IPS DF 6.9 (cell line): ENCODE data around the gene RASAL2.
"Not testable (repeated sequence)": the region's sequence is repeated elsewhere in the genome, so short reads cannot be mapped to it uniquely, and the experiment has no call there.

Experiments used
- DNase-seq: peaks from one replicate; pipeline ENCODE4 v3.0.0-alpha.2; 2013; ENCODE audit warnings: low read depth, low spot score
- H3K27ac ChIP-seq: one replicate; pipeline ENCODE4 v1.5.1; 2013; ENCODE audit warnings: low read length, control low read depth
- H3K27me3 ChIP-seq: 2 replicates; pipeline ENCODE4 v1.6.1; 2013; ENCODE audit warnings: mild to moderate bottlenecking, low read length; ENCODE audit not compliant: control insufficient read depth, insufficient read depth
- H3K36me3 ChIP-seq: 2 replicates; pipeline ENCODE4 v1.6.1; 2013; ENCODE audit warnings: low read length; ENCODE audit not compliant: control insufficient read depth, insufficient read depth
- H3K4me1 ChIP-seq: 2 replicates; pipeline ENCODE4 v1.6.1; 2013; ENCODE audit warnings: low read length; ENCODE audit not compliant: control insufficient read depth, insufficient read depth
- H3K4me3 ChIP-seq: 2 replicates; pipeline ENCODE4 v1.5.1; 2013; ENCODE audit warnings: mild to moderate bottlenecking, low read length
- H3K9me3 ChIP-seq: 2 replicates; pipeline ENCODE4 v1.6.1; 2013; ENCODE audit warnings: low read length, inconsistent platforms; ENCODE audit not compliant: control insufficient read depth, insufficient read depth
- WGBS: extraction: QIAGEN DNeasy Blood & Tissue Kit; methylation state at CpG from one replicate; pipeline ENCODE4 v1.1.7; 2013; ENCODE audit warnings: mixed read lengths, missing lambda C conversion rate; ENCODE audit not compliant: insufficient read length, insufficient coverage; 5-methylcytosine and 5-hydroxymethylcytosine counted together

The RASAL2 gene

GRCh38 chr1:178189814-178190213, 95.9 kb downstream of the RASAL2 start:
- no peaks in the 10 kb centered on the region for H3K9me3 ChIP-seq
- H3K27ac ChIP-seq = no peak overlapping the region
- H3K27me3 ChIP-seq = no peaks in the 10 kb centered on the region
- WGBS = no CpG with 5 or more reads among the region's 3 CpGs
- no peaks in the 10 kb centered on the region for H3K4me1 ChIP-seq
- no peak overlapping the region for H3K4me3 ChIP-seq
- DNase-seq = peak; percentile 52
- H3K36me3 ChIP-seq = no peaks in the 10 kb centered on the region

DNA sequence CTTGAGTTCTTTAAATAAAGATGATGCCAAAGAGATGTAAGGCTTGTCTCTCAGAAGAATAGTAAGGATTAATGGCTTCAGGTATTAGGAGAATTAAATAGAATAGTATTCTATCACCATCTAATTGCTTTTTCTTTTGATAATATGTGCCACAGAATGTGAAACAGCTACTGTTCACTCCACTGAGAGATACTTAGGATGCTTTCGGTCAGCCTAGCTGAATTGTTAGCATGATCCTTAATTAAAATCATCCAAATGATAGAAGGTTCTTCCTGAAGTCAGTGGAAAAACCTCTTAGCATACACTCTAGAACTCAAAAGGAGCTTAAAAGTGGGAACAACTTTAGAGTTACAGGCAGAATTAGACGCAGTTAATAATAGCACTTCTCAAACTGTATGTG, 97.0 kb downstream of the RASAL2 start:
- Histone ChIP-seq H3K36me3 (no peaks in the 10 kb centered on the region), H3K4me3 (no peak overlapping the region), H3K9me3 (no peaks in the 10 kb centered on the region), H3K27ac (no peak overlapping the region), H3K4me1 (no peaks in the 10 kb centered on the region), H3K27me3 (no peaks in the 10 kb centered on the region)
- no CpG with 5 or more reads among the region's 2 CpGs for WGBS
- no peak for DNase-seq

GRCh38 chr1:178192686-178193085, 98.8 kb downstream of the RASAL2 start:
- Histone ChIP-seq H3K4me1 (no peaks in the 10 kb centered on the region), H3K27me3 (no peaks in the 10 kb centered on the region), H3K36me3 (no peaks in the 10 kb centered on the region), H3K9me3 (no peaks in the 10 kb centered on the region), H3K27ac (no peak overlapping the region), H3K4me3 (no peak overlapping the region)
- DNase-seq = no peak
- WGBS = no CpG with 5 or more reads among the region's 3 CpGs

- Histone ChIP-seq H3K4me3 (no peak overlapping the region), H3K4me1 (no peaks in the 10 kb centered on the region), H3K36me3 (no peaks in the 10 kb centered on the region), H3K9me3 (peaks cover 3% of the 10 kb centered on the region), H3K27ac (no peak overlapping the region), H3K27me3 (no peaks in the 10 kb centered on the region)
- no peak for DNase-seq
- WGBS = no CpG with 5 or more reads among the region's 1 CpG
These were observed 102.7 kb downstream of the RASAL2 start for GRCh38 chr1:178196631-178197030.

GRCh38 chr1:178202095-178202494, 108.2 kb downstream of the RASAL2 start:
- DNase-seq, H3K4me3 ChIP-seq, H3K27me3 ChIP-seq, H3K36me3 ChIP-seq, H3K9me3 ChIP-seq, H3K27ac ChIP-seq, H3K4me1 ChIP-seq: not testable (repeated sequence)
- no CpG with 5 or more reads among the region's 4 CpGs for WGBS

DNA sequence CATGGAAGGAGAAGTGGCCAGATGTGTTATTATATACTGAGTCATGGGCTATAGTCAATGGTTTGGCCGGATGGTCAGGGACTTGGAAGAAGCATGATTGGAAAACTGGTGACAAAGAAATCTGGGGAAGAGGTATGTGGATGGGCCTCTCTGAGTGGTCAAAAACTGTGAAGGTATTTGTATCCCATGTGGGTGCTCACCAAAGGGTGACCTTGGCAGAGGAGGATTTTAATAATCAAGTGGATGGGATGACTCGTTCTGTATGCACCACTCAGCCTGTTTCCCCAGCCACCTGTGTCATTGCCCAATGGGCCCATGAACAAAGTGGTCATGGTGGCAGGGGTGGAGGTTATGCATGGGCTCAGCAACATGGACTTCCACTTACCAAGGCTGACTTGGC, 108.6 kb downstream of the RASAL2 start:
- not testable (repeated sequence) for H3K4me1 ChIP-seq, H3K36me3 ChIP-seq, H3K4me3 ChIP-seq, H3K27me3 ChIP-seq, H3K27ac ChIP-seq, H3K9me3 ChIP-seq, DNase-seq
- no CpG with 5 or more reads among the region's 2 CpGs for WGBS

DNA sequence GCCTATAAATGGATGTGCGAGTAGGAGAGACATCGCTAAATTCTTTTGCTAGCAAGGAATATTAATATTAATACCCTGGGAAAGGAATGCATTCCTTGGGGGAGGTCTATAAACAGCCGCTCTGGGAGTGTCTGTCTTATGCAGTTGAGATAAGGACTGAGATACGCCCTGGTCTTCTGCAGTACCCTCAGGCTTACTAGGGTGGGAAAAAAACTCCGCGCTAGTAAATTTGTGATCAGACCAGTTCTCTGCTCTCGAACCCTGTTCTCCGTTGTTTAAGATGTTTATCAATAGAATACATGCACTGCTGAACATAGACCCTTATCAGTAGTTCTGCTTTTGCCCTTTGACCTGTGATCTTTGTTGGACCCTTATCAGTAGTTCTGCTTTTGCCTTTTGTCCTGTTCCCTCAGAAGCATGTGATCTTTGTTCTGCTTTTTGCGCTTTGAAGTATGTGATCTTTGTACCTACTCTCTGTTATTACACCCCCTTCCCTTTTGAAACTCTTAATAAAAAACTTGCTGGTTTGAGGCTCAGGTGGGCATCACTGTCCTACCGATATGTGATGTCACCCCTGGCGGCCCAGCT, 114.5 kb downstream of the RASAL2 start:
- WGBS = no CpG with 5 or more reads among the region's 11 CpGs
- H3K27ac ChIP-seq, H3K27me3 ChIP-seq, H3K9me3 ChIP-seq, DNase-seq, H3K4me3 ChIP-seq, H3K36me3 ChIP-seq, H3K4me1 ChIP-seq: not testable (repeated sequence)

GRCh38 chr1:178209935-178210334, 116.0 kb downstream of the RASAL2 start:
- Histone ChIP-seq H3K27me3 (no peaks in the 10 kb centered on the region), H3K9me3 (no peaks in the 10 kb centered on the region; the same call in 1 of the 2 replicates), H3K36me3 (no peaks in the 10 kb centered on the region), H3K27ac (no peak overlapping the region), H3K4me1 (no peaks in the 10 kb centered on the region), H3K4me3 (no peak overlapping the region)
- WGBS = no CpG with 5 or more reads among the region's 1 CpG
- DNase-seq = no peak

DNA sequence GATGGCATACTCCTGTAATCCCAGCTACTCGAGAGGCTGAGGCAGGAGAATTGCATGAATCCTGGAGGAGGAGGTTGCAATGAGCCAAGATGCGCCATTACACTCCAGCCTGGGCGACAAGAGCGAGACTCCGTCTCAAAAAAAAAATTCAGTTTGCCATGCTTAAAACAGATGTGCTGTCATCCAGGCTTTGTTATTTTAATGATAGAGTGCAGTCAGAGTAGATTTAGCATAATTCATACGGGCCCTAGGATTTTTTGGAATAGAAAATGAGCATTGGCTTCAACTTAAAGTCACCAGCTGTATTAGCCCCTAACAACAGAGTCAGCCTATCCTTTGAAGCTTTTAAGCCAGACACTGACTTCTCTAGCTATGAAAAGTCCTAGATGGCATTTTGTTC, 124.6 kb downstream of the RASAL2 start:
- no peak overlapping the region for H3K4me3 ChIP-seq
- H3K4me1 ChIP-seq = no peaks in the 10 kb centered on the region
- no CpG with 5 or more reads among the region's 6 CpGs for WGBS

DNA sequence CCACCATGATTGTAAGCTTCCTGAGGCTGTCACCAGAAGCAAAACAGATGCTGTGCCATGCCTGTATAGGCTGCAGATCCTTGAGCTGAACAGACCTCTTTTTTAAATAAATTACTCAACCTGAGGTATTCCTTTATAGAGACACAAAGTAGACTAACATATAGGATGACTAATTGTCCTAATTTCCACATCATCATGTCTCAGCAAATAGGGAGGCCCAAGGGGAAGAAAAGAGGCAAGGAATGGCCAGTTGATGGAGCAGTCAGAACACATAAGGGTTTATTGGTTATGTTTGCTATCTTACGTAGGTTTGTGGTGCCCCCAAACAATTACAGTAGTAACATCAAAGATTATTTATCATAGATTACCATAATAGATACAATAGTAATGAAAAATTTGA, 126.2 kb downstream of the RASAL2 start:
- no peak overlapping the region for H3K4me3 ChIP-seq
- no peak overlapping the region for H3K27ac ChIP-seq
- no peaks in the 10 kb centered on the region for H3K27me3 ChIP-seq
- H3K4me1 ChIP-seq = no peaks in the 10 kb centered on the region
- H3K9me3 ChIP-seq = no peaks in the 10 kb centered on the region
- DNase-seq = no peak
- WGBS = no CpG with 5 or more reads among the region's 1 CpG
- H3K36me3 ChIP-seq = no peaks in the 10 kb centered on the region

More for the DNA sequence above, 124.6 kb downstream of the RASAL2 start:
- Histone ChIP-seq H3K27me3 (no peaks in the 10 kb centered on the region), H3K36me3 (no peaks in the 10 kb centered on the region), H3K9me3 (no peaks in the 10 kb centered on the region), H3K27ac (no peak overlapping the region)
- DNase-seq = no peak

- Histone ChIP-seq H3K9me3 (no peaks in the 10 kb centered on the region), H3K4me3 (no peak overlapping the region), H3K27me3 (no peaks in the 10 kb centered on the region), H3K27ac (no peak overlapping the region), H3K36me3 (no peaks in the 10 kb centered on the region), H3K4me1 (no peaks in the 10 kb centered on the region)
- DNase-seq = no peak
- no CpG with 5 or more reads among the region's 1 CpG for WGBS
These were observed 129.4 kb downstream of the RASAL2 start for GRCh38 chr1:178223289-178223688.
